Mesenteric fat pad (tissue), 1 donor: Measurements from ENCODE around the gene MYH7B. TPM values are rescaled to one million over a fixed set of nuclear protein-coding genes. Genes with fewer than 3 reads are reported as not detected.

Experiments used
- DNase-seq: peaks from one replicate; pipeline ENCODE4 v3.0.0-alpha.2; 2020; ENCODE audit warnings: low spot score
- total RNA-seq: library from RNA; stranded (reverse); fragmentation: NEBNext Ultra II Directional; extraction: Animal tissue kit (Norgen Biotek cat#: 25700); gene quantifications from one replicate; pipeline ENCODE4 v1.2.1, GENCODE V29; 2021
- donor health status: DM: yes; HTN: yes; CAD: no.

The MYH7B gene
- total RNA-seq, 1 donor from 2014 or later: 0.06 TPM

GRCh38 chr20:34990231-34990630 lies 34.6 kb downstream of the MYH7B start:
- DNase-seq: no peak

DNA sequence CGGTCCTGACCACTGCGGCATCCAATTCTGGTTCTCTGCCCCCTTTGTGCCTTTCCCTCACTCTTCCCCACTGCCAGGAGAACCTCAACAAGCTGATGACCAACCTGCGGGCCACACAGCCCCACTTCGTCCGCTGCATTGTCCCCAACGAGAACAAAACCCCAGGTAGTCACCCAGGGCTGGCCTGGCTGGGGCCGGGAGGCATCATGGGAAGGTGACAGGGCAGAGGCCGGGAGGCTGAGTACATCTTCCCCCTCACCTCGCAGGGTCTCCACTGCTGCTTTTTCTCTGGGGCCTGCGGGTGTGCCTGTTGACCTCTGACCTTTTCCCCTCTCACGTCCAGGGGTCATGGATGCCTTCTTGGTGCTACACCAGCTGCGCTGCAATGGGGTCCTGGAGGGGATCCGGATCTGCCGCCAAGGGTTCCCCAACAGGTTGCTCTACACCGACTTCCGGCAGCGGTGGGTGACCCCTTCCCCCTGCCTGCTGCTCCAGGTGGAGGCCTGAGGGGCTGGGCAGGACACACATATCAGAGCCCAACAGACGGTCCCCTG lies 35.1 kb downstream of the MYH7B start:
- DNase-seq: no peak

DNA sequence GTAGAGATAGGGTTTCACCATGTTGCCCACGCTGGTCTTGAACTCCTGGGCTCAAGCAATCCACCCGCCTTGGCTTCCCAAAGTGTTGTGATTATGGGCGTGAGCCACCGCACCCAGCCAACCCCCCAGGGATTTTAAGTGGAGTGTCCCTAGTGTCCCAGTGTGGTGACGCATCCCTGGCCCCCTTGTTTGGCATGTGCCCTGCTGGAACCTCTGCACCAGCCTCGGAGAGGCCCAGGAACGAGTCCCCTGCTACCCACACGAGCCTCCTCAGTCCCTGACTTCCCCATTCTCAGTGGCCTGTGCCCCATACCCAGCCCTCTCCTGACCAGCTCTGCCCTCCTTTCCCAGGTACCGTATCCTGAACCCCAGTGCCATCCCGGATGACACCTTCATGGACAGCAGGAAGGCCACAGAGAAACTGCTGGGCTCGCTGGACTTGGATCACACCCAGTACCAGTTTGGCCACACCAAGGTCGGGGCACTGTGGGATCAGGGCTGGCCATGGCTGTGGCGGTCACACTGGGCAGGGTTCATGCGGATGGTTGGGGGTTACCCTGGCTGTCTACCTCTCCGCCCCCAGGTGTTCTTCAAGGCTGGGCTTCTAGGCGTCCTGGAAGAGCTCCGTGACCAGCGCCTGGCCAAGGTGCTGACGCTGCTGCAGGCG lies 37.2 kb downstream of the MYH7B start:
- no peak for DNase-seq

DNA sequence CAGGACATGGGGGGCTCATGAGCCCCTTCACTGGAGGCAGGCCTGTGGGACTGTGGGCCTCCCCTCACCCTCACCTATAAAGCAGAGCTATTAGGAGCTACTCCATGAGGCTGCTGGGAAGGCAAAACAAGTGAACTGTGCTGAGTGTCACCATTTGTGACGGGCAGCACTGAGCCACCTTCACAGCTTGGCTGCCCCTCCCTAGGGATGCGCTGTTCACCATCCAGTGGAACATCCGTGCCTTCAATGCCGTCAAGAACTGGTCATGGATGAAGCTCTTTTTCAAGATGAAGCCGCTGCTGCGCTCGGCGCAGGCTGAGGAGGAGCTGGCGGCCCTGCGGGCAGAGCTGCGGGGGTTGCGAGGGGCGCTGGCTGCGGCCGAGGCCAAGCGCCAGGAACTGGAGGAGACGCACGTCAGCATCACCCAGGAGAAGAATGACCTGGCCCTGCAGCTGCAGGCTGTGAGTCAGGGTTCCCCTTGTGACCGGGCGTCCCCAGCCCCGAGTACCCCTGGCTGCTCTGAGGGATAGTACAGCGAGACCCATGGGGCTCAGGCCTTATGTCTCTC lies 38.4 kb downstream of the MYH7B start:
- DNase-seq: no peak

- DNase-seq: no peak
Measured at GRCh38 chr20:34994509-34995131, 39.0 kb downstream of the MYH7B start.

GRCh38 chr20:34995192-34995591 lies 39.5 kb downstream of the MYH7B start:
- no peak for DNase-seq

DNA sequence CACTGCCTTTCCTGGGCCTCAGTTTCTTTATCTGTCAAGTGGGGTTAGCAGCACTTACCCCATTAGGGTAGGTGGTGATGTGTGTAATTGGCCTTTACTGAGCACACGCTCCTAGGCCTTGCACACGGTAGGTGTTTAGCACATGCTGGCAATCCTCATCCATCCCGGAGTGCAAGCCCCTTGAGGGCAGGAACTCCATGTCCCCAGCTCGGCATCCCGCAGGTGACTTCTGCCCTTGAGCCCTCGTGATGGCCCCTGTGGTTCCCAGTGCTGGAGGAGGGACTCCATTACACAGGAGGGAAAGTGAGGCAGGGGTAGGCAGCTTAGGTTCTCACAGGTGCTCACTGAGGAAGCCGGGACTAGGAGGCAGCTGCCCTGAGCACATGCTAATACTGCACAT lies 40.0 kb downstream of the MYH7B start:
- no peak for DNase-seq

GRCh38 chr20:34996243-34997028 lies 40.8 kb downstream of the MYH7B start:
- DNase-seq: no peak

GRCh38 chr20:34997131-34997561 lies 41.5 kb downstream of the MYH7B start:
- no peak for DNase-seq

DNA sequence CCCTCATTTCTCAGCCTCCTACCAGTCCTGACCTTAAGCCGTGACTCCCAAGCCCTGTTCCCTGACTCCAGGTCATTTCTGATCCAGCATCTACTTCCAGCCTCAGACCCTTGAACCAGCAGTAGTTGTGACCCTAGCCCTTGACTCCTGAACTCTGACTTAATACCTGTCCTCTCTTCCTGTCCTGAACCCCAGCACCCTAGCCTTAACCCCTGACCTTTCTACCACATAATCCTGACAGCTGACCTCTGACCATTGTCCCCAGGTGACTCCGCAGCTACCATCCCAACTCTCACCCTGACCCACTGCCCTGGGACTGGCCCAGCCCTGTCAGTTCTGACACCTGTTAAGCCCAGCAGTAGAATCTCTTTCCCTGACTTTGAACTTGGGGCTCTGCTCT lies 42.1 kb downstream of the MYH7B start:
- no peak for DNase-seq

DNA sequence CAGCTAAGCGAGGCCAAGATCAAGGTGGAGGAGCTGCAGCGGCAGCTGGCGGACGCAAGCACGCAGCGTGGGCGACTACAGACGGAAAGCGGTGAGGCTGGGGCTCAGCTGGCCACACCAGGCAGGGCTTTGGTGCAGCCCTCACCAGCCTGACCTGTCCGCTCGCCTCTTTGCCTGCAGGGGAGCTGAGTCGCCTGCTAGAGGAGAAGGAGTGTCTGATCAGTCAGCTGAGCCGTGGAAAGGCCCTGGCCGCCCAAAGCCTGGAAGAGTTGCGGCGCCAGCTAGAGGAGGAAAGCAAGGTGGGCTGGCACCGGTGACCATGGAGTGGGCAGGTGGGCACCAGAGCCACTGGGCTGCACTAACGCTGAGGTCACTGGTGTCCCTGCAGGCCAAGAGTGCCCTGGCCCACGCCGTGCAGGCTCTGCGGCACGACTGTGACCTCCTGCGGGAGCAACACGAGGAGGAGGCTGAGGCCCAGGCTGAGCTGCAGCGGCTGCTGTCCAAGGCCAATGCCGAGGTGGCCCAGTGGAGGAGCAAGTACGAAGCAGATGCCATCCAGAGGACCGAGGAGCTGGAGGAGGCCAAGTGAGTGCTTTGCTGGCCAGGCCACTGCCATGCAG lies 42.8 kb downstream of the MYH7B start:
- DNase-seq: no peak

DNA sequence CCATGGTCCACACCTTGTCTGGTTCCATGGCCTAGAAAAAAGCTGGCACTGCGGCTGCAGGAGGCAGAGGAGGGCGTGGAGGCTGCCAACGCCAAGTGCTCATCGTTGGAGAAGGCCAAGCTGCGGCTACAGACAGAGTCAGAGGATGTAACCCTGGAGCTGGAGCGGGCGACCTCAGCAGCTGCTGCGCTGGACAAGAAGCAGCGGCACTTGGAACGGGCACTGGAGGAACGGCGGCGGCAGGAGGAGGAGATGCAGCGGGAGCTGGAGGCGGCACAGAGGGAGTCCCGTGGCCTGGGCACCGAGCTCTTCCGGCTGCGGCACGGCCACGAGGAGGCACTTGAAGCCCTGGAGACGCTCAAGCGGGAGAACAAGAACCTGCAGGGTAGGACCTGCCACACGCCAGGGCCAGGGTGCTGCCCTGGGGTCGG lies 43.4 kb downstream of the MYH7B start:
- DNase-seq: no peak

DNA sequence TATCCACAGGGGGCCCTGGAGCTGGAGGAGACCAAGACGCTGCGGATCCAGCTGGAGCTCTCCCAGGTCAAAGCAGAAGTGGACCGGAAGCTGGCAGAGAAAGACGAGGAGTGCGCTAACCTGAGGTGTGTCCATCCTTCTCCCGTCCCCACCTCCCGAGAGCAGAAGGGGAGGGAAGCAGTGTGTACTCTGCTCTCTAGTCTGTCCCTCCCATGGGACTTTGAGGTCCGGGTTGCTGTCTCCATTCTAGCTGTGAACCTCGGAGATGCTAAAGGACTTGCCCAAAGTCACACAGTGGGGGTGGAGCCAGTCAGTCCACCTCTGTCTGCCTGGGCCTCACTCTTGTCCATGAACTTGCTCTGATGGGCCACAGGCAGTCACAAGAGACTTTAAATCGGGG lies 44.1 kb downstream of the MYH7B start:
- no peak for DNase-seq

- DNase-seq: no peak
Measured at GRCh38 chr20:35000311-35000921, 44.7 kb downstream of the MYH7B start.

GRCh38 chr20:35000922-35001595 lies 45.4 kb downstream of the MYH7B start:
- no peak for DNase-seq

GRCh38 chr20:35001596-35002362 lies 46.1 kb downstream of the MYH7B start:
- no peak for DNase-seq

GRCh38 chr20:35002426-35003210 lies 47.0 kb downstream of the MYH7B start:
- no peak for DNase-seq

DNA sequence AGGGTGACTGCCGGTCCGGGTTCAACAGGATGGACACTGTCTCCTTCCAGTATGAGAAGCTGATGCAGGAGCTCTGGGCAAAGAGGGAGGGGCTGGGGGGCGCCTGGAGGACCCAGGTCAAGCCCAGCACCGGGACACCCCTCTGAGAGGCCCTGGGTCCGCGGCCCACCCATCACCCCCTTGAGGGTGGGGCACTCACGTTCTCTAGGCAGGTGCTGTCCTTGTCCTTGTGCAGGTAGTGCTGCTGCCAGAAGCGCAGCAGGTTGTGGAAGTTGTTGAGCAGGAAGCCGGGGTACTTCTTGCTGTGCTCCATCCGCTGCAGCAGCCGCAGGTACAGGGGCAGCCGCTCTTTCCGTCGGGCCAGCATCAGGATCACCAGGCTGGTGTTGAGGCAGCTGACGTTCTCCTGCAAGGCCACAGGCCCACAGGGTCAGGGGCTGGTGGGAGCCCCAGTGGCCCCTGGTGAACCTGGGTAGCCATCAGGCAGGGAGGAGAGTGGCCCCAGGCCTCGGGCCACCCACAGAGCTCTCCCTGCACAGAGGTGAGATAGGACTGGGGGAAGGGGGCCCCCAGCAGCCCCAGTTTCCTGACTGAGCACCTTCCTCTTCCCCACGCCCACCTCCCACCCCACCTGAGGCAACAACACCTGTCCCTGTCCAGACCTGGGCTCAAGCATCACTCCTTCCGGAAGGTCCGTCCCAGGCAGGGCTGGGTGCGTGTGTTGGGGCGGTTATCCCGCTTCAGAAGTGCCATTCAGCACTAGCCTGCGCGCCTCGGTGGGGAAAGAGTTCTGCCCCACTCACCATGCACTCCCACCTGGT lies 47.8 kb downstream of the MYH7B start:
- no peak for DNase-seq
